NCI-H774 (cell line): ENCODE data around the gene RET.
"Not testable (repeated sequence)": the region's sequence is repeated elsewhere in the genome, so short reads cannot be mapped to it uniquely, and the experiment has no call there.

Experiments used
- DNase-seq: peaks from one replicate; lab custom pipeline; 2025; lab: John Stamatoyannopoulos, UW

Gene RET

DNA sequence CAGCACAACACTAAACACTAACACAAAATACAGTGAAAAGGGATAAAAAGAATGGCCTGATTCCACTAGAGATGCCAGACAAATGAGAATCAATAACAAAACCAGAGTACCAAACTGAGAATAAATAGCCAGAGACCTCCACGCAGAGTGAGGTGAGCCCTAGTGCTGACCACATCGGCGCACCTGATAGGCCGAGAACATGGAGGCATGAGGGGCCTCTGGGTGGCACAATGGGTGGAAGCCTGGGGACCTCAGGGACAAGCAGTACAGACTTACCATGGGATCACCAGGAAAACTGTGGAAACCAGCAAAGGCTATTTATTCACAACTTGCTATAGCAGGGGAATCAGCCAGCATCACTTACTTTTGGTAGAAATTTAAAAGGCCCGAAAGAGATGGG is 59.6 kb downstream of the RET start:
- no peak for DNase-seq

DNA sequence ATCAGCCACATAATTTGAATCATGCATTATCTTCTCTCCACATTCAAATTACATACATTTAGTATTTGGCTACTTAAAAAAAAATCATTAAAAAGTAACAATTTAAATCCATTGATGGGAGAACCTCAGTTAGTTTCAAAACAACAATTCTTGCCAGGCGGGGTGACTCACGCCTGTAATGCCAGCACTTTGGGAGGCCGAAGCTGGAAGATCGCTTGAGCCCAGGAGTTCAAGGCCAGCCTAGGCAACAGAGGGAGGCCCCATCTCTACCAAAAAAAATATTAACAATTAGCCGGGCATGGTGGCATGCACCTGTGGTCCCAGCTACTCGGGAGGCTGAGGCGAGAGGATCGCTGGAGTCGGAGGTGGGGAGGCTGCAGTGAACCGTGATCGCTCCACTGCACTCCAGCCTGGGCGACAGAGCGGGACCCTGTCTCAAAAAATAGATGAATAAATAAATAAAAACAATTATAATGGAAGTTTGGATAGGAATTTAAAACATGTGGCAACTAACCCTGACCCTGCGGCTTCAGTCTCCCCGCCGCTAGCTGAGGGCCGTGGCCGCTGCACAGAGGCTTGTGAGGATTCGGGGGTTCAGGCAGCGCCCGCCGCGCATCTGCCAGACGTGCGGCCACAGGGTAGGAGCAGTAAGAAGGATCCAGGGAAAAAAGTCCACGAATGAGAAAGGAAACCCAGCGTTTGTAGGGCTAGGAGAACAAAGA is 60.3 kb downstream of the RET start:
- no peak for DNase-seq

- no peak for DNase-seq
These were observed 60.8 kb downstream of the RET start for GRCh38 chr10:43137717-43138020.

- DNase-seq: peak; percentile 87
These were observed 61.3 kb downstream of the RET start, which contains the start of gene CSGALNACT2 for GRCh38 chr10:43138021-43138756. TSS of gene CSGALNACT2 (plus strand) at chr10:43138445. CDS start at chr10:43155150, 16,705 bp downstream.

- no peak for DNase-seq
These were observed 61.9 kb downstream of the RET start for GRCh38 chr10:43138757-43139241.

DNA sequence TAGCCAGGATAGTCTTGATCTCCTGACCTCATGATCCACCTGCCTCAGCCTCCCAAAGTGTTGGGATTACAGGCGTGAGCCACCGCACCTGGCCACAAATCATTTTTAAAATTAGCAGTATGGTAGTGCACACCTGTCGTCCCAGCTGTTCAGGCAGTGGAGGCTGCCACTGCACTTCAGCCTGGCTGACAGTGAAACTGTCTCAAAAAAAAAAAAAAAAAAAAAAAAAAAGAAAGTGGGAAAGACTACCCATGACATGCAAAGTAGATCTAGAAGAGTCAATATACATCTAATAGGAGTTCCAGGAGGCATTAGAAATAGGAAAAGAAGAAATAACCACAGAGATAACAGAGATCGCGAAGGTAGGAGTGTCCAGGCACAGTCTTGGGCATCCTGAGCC is 64.6 kb downstream of the RET start:
- DNase-seq: no peak

DNA sequence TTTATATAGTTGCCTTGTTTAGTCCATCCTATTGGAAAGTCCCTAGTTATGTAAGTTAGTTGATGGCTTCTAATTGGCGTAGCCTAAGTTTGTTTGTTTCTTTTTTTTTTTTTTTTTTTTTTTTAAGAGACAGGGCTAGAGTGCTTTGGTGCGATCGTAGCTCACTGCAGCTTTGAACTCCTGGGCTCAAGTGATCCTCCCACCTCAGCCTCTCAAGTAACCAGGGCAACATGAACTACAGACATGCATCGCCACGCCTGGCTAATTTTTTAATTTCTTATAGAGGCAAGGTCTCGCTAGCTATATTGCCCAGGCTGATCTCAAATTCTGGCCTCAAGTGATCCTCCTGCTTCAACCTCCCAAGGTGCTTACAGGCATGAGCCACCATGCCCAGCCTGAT is 68.4 kb downstream of the RET start:
- DNase-seq: no peak

GRCh38 chr10:43145936-43146335 is 69.1 kb downstream of the RET start:
- DNase-seq: not testable (repeated sequence)

DNA sequence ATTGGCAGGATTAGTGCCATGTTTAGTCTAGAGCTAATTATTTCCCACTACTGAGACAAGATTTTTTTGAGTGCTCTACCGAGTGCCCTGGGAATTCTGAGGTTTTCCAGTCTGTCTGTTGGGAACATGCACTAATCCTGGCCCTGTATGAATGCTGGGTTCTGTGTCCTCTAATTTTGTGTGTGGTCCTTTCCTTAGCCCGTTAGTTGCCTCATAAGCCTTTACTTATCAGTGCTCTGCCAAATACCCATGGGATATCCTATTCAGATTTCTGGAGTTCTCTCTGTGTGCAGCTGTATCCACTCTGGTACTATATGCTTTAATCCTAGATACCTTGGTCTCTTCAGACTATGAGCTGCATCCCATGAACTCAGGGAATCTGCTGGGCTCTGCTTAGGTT is 74.5 kb downstream of the RET start:
- DNase-seq: no peak

DNA sequence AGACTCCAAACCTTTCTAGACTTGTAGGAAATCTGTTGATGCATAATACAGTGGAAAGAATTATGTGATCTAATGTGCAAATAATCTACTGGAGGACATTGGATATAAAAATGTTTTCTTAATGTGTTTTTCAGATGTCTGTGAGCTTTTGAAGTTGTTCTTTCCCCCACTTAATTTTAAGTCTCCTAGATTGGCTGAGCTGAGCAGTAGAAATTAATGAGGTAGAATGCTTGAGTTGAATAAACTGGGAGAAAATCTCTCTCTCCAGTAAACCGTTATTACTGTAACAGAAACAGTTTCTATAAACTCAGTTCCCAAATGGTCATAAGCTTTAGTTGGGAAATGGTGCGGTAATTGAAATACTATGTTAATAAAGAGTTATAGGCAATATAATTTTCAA is 77.0 kb downstream of the RET start:
- DNase-seq: no peak

DNA sequence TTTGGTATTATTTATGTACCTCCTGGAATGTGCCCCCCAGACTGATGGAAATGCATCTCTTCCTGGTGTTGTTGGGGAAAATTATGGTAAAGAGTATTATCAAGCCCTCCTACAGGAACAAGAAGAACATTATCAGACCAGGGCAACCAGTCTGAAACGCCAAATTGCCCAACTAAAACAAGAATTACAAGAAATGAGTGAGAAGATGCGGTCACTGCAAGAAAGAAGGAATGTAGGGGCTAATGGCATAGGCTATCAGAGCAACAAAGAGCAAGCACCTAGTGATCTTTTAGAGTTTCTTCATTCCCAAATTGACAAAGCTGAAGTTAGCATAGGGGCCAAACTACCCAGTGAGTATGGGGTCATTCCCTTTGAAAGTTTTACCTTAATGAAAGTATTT is 78.4 kb downstream of the RET start:
- DNase-seq: no peak

- DNase-seq: no peak
These were observed 78.9 kb downstream of the RET start for GRCh38 chr10:43155741-43156140.

- no peak for DNase-seq
These were observed 79.9 kb downstream of the RET start for GRCh38 chr10:43156590-43157341.

- no peak for DNase-seq
These were observed 81.8 kb downstream of the RET start for GRCh38 chr10:43158636-43159035.

DNA sequence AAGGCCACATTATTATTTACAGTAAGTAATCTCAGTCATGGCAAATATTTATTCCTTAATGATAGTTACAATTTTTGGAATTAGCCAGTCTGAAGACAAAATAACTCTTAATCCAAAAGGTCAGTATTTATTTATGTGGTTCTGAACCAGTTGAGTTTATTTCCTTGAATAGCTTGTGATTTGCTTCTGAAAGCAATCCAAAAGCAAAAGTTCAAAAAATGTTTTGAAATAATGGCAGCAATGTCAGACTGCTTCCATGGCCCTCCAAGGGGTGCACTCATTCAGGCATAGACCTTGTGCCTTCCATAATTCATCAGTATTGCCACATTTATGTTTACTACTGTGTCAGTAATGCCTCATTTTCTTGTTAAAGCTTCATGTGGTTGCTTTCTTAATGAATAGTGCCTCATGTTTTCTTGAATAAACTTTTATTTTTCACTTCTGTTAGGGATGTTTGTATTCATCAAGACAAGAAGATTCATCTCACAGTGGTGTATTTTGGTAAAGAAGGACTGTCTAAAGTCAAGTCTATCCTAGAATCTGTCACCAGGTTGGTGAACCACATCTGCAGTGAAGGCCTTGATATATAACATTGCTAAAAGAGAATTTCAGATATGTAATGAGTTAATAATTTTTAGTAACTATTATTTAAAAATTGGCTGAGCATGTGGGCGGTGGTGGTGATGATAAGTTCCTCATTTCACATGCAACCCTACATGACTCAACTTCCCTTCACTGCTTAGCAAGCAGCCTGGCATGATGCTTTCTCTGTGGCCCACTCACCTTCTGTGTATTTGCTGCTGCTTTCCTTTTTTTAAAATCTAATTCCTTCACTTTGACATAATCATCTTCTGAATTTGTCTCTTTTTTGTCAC is 83.4 kb downstream of the RET start:
- no peak for DNase-seq

DNA sequence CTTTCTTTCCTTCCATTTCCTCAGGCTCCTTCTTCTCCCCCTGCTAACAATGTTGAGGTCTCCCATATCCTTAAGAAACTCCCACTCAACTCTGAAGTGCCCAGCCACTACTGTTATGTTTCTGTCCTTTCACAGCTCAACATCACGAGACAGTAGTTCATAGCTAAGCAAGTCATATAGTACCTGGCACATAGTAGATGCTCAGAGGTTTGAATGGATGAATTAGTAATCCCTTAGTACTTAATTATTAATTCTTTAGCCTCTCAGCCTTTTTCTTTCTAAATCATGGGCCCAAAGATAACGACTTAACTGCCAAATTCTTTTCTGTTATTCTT is 84.0 kb downstream of the RET start:
- no peak for DNase-seq

DNA sequence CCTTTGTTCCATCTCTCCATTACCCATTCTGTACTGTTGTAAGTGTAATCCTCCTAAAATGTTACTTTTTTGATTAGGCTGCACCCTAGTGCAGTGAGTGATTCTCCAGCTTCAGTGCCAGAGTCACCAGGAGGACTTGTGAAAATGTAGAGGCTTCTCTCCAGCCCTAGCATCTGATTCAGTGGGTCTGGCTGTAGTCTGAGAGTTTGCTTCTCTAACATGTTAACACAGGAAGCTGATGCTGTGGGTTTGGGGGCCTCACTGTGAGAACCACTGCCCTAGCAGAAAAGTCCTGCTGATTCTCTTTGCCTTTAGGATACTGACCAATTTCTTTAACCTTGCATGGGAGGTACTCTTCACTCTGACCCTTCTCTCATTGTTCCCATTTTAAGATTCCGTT is 85.7 kb downstream of the RET start:
- DNase-seq: no peak

- DNase-seq: no peak
These were observed 89.5 kb downstream of the RET start for GRCh38 chr10:43166207-43166879.

DNA sequence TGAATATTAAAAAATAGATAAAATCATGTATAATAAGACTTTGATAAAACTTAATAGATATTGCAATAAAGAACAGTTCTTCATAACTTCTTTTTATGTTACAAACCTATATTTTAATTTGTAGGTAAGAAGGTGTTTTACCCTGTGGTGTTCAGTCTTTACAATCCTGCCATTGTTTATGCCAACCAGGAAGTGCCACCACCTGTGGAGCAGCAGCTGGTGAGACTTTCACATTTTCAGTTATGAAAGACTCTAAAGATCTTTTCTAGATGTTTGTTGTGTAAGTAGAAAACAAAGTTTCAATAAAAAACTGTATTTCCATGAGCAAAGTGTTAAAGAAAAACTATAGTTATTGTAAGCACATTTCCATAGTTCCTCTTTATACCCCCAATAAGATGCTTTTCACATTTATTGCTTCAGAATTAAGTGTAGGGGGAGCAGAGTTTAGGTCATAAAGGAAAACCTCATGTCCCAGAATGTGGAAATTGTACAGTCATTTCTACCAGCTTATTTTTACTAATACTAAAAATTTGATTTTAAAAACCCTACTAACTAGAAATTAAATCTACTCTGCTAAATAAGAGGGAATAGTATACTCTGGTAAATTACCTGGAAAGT is 90.1 kb downstream of the RET start:
- peak; percentile 26 for DNase-seq

GRCh38 chr10:43167498-43167889 is 90.6 kb downstream of the RET start:
- DNase-seq: no peak

GRCh38 chr10:43170491-43170890 is 93.6 kb downstream of the RET start:
- DNase-seq: no peak
